SH-SY5Y (cell line): ENCODE measurements around the gene TSPEAR.

Experiments
- GATA2 ChIP-seq: IDR thresholded peaks from 2 replicates; pipeline ENCODE4 v1.6.1; 2011; ENCODE audit warnings: mild to moderate bottlenecking, low read depth, low read length
- GATA3 ChIP-seq: IDR thresholded peaks from 2 replicates; pipeline ENCODE4 v1.6.1; 2011; ENCODE audit warnings: low read depth, mild to moderate bottlenecking, low read length, moderate library complexity

- TF ChIP-seq GATA3 (no peak), GATA2 (no peak)
Measured at GRCh38 chr21:44571844-44572782, 139.3 kb downstream of the TSPEAR start.
